ENCODE measurements around the gene CFAP100.

Gene CFAP100

DNA sequence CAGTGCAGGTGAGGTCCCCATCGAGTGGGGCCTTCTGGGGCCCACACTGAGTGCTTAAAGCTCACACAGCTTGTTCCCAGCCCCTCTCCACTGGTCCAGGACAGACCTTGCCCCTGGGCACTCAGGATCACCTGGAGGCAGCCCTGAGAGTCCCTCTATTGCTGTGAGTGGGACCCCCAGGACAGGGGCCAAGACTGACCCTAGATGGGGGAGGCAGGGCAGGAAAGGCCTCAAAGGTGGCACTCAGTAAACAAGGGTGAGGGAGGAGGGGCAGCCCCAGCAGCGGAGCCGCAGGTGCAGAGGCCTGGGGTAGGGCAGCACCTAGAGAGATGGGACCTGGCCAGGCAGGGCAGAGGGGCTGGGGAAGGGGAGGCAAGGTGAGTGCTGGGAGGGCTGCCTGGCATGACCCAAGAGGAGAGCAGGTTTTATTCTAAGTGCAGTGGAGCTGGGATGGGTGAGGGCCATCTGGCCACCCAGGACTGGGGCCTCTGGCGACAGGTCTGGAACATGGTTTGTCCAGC, 27.9 kb downstream of the CFAP100 start:
- no peak for DNase-seq (ENCODE audit: low read depth)

DNA sequence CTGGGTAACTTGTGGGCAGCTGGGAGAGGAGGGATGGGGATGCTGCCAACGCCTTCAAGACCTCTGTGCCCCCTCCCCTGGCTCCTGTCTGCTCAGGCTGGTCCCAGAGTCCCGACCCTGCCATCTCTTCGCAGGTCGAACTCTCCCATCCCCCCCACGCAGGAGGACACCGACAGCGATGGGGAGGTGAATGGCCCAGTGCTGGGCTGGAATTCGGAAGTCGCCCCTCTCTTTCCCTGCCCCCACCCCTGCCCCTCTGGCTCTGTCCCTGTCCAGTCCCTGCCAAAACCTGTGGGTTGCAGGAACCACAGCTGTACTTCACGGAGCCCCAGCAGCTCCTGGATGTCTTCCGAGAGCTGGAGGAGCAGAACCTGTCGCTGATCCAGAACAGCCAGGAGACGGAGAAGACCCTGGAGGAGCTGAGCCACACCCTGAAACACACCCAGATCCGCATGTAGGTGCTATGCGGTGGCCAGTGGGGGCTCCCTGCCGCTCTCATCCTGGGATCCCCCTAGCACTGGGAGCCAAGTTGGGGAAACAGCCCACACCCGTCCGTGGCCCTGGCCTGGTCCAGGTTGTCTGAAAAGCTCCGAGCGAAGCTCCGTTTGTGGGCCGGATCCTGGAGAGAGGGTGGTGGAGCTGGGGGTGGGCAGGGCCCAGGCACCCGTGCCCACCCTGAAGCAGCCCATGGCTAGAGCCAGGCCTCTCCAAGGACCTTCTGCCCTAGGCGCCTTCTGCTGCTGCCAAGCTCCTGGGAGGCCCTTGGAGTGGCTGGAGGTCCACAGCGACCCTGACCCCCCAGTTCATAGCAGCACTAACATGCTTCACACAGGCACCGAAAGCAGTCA, 28.7 kb downstream of the CFAP100 start:
- DNase-seq (ENCODE audit: low read depth), result no peak

- DNase-seq (ENCODE audit: low read depth), result no peak
Observed at GRCh38 chr3:126424039-126424717, 29.5 kb downstream of the CFAP100 start.

- DNase-seq (ENCODE audit: low read depth), result no peak
Observed at GRCh38 chr3:126424751-126425150, 30.0 kb downstream of the CFAP100 start.

DNA sequence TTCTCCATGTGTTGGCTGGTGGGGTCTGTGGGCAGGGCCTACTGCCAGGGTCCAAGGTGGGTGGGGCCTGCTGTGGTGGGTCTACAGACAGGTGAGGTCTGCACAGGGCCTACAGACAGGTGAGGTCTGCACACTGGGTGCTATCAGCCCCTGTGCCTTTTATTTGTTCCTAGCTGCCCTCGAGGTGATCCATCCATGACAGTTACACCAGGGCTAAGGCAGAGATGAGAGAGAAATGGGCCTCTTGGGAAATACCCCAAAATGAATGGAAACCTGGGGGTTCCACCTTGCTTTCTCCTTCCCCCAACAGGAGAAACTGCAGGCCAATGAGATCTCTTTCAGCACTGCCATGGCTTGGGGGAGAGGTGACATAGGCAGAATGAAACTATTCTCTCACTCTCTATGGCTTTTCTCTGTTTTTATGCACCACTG, 36.4 kb downstream of the CFAP100 start:
- no peak for DNase-seq (ENCODE audit: low read depth)

GRCh38 chr3:126432361-126433104, 37.8 kb downstream of the CFAP100 start:
- no peak for DNase-seq (ENCODE audit: low read depth)

DNA sequence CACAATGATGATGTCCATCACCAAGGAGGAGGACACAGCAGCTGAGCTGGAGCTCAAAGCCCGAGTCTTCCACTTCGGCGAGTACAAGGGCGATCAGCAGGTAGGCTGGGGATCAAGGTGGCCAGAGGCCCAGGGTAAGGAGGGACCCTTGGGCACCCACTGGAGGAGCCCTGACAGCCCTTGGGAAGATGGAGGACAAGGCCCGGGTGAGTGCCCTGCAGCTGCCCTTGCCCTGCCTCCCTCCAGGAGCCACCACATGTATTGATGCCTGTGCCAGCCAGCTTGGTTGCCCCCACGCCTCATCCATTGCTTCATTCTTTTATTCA, 38.4 kb downstream of the CFAP100 start:
- DNase-seq (ENCODE audit: low read depth), result no peak

GRCh38 chr3:126433496-126434263, 39.0 kb downstream of the CFAP100 start:
- no peak for DNase-seq (ENCODE audit: low read depth)

DNA sequence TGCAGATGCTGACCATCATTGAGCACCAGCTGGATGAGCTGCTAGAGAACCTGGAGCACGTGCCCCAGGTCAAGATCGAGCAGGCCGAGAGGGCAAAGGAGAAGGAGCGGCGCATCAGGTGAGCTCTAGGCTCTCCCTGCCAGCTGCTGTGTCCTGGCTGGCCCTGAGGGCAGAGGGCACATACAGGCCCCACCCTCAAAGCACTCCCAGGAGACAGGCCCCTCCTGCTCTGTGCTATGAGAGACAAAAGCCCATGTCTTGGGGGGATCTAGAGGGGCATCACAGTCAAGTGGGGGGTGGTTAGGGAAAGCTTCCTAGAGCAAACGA, 39.5 kb downstream of the CFAP100 start:
- DNase-seq (ENCODE audit: low read depth), result no peak

GRCh38 chr3:126434931-126435411, 40.3 kb downstream of the CFAP100 start:
- DNase-seq (ENCODE audit: low read depth), result no peak

DNA sequence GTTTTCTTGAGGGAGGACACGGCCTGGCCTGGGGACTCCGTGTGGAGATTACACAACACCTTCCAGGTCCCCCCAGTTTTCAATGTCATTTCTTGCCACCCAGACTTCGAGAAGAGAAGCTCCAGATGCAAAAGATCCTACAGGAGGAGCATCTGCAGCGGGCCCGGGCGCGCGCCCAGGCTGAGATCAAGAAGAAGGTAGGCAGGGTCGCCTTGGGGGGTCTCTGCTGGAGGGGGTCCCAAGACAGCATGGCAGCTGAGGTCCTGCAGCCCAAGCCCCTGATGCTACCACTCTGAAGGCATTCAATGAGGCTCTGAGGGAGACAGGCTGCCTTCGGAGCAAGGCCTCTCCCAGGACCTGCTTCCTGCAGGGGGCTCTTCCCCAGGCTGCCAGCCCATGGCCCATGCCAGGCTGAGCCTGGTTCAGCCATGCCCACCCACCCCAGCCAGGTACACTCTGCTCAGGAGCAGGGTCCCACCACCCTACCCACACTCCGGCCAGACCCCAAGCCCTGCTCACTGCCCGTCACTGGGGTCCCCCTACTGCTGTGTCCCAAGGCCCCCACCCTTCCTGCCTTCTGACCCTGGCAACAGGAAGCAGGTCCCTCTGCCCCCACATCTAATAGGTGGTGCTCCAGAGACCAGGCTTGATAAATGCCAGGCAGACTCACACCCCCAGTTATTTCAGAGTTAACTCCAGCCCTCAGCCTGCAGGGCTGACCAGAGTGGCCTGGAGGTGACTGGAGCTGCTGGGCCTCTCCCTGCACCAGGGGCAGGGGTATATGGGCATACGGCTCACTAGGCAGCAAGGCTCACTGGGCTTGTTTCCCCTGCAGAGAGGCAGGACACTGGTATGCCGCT, 41.0 kb downstream of the CFAP100 start:
- no peak for DNase-seq (ENCODE audit: low read depth)

- DNase-seq (ENCODE audit: low read depth), result no peak
Observed at GRCh38 chr3:126436826-126437717, 42.4 kb downstream of the CFAP100 start.

DNA sequence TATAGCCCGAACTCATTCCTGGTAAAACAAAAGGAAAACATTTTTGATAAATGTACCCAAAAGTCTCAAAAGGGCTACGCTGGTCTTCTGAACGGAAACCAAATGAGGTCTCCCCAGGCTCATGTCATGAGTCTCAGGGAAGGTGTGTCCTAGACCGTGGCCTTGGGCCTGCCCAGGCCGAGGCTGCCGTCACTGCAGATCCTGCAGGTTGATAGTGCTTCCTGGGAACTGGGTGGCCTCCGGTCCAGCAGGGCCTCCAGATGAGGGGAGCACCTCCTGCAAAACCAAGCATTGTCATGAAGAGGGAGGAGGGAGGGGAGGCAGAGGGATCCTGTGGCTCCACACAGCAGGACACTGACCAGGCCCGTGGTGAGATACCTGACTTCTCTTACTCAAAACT, 43.5 kb downstream of the CFAP100 start:
- no peak for DNase-seq (ENCODE audit: low read depth)

DNA sequence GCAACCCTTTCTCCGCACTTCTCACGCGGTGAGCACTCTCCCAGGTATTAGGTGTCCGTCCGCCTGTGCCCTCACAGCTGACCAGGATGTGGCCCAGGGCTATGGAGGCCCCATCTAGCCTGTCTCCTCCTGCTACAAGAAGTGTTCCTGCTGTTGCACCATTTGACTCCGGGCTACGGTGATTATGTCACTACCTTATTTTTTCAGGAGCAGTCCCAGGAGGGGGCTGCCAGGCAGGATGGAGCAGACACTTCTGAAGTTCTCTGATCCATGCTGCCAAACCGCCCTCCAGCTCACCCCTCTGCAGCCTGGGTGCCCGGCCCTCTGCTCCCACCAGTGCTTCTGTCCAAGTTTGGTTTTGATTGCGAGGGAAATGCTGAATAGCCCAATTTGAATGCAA, 44.0 kb downstream of the CFAP100 start:
- no peak for DNase-seq (ENCODE audit: low read depth)

GRCh38 chr3:126439346-126439967, 44.7 kb downstream of the CFAP100 start:
- no peak for DNase-seq (ENCODE audit: low read depth)

GRCh38 chr3:126439968-126440708, 45.4 kb downstream of the CFAP100 start:
- DNase-seq (ENCODE audit: low read depth), result no peak

GRCh38 chr3:126440709-126440995, 45.9 kb downstream of the CFAP100 start:
- DNase-seq (ENCODE audit: low read depth), result no peak

- DNase-seq (ENCODE audit: low read depth), result no peak
Observed at GRCh38 chr3:126441256-126441880, 46.7 kb downstream of the CFAP100 start.

Data from T-helper 22 cell (primary cell).